ENCODE results near the gene SVBP. TPM values are rescaled to one million over a fixed set of nuclear protein-coding genes. Genes with fewer than 3 reads are reported as not detected.

The SVBP gene
- polyA plus RNA-seq, 1 donor (not counting 4 experiments of a cell fraction or from before 2014, with no cell fraction given): 15.5 TPM

- dilution Hi-C loops (cut with MboI; ENCODE audit: extremely low pct_ligation_motif_present, low sequenced_read_pairs): no loop called here
- no peaks in the 10 kb centered on the region for H3K9me3 ChIP-seq (ENCODE audit: control insufficient read depth, low read depth, low read length)
- FAIRE-seq: no peak
- H3K4me3 ChIP-seq (ENCODE audit: control insufficient read depth in 2 of 3, extremely low read depth in 1 of 3, insufficient read depth in 2 of 3, low read depth in 1 of 3, low read length in 3 of 3): no peak overlapping the region
- H3K27ac ChIP-seq (ENCODE audit: control insufficient read depth, insufficient read depth, low read length): no peak overlapping the region
- H3K9me1 ChIP-seq (ENCODE audit: control insufficient read depth, extremely low read depth, insufficient read depth, low read length): no peaks in the 10 kb centered on the region
- H2AFZ ChIP-seq (ENCODE audit: control insufficient read depth, low read length): no peak overlapping the region
- H3K4me2 ChIP-seq (ENCODE audit: control insufficient read depth, extremely low read depth, insufficient read depth, low read depth, low read length): no peak overlapping the region
- no peak for DNase-seq (ENCODE audit: low read depth, low spot score)
- H3K27me3 ChIP-seq (ENCODE audit: control insufficient read depth, extremely low read depth, insufficient read depth, low read length): peaks cover 11% of the 10 kb centered on the region
- no peak overlapping the region for H3K9ac ChIP-seq (ENCODE audit: control insufficient read depth, extremely low read depth, insufficient read depth, low read length)
- H3K79me2 ChIP-seq (ENCODE audit: control insufficient read depth, insufficient read depth, low read length): no peaks in the 10 kb centered on the region
- peaks cover 4% of the 10 kb centered on the region for H3K4me1 ChIP-seq (ENCODE audit: control insufficient read depth, extremely low read depth, insufficient read depth, low read length)
- H3K36me3 ChIP-seq (ENCODE audit: control insufficient read depth in 2 of 2, extremely low read depth in 1 of 2, insufficient read depth in 2 of 2, low read length in 2 of 2): peaks cover 1 to 13% of the 10 kb centered on the region in 2 experiments
- no peaks in the 10 kb centered on the region for H4K20me1 ChIP-seq (ENCODE audit: control insufficient read depth, extremely low read depth, insufficient read depth, low read length)
- TF ChIP-seq EZH2 (IDR thresholded peaks at IDR 0.05; ENCODE audit: low read length) (no peak), CTCF (optimal IDR thresholded peaks at IDR 0.05 in 1 of 3, IDR thresholded peaks at IDR 0.05 in 1 of 3, conservative IDR thresholded peaks at IDR 0.05 in 1 of 3; ENCODE audit: extremely low read depth in 1 of 3, insufficient read depth in 2 of 3, low read length in 3 of 3) (no peak)
Observed at GRCh38 chr1:42784547-42784945, 32.7 kb downstream of the SVBP start.

- Histone ChIP-seq H3K27ac (ENCODE audit: control insufficient read depth, insufficient read depth, low read length) (no peak overlapping the region), H3K36me3 (ENCODE audit: control insufficient read depth in 2 of 2, extremely low read depth in 1 of 2, insufficient read depth in 2 of 2, low read length in 2 of 2) (peaks cover 1 to 19% of the 10 kb centered on the region in 2 experiments), H3K9ac (ENCODE audit: control insufficient read depth, extremely low read depth, insufficient read depth, low read length) (no peak overlapping the region), H3K4me1 (ENCODE audit: control insufficient read depth, extremely low read depth, insufficient read depth, low read length) (peaks cover 4% of the 10 kb centered on the region), H3K9me3 (ENCODE audit: control insufficient read depth, low read depth, low read length) (no peaks in the 10 kb centered on the region), H4K20me1 (ENCODE audit: control insufficient read depth, extremely low read depth, insufficient read depth, low read length) (no peaks in the 10 kb centered on the region), H3K27me3 (ENCODE audit: control insufficient read depth, extremely low read depth, insufficient read depth, low read length) (peaks cover 11% of the 10 kb centered on the region), H2AFZ (ENCODE audit: control insufficient read depth, low read length) (no peak overlapping the region), H3K9me1 (ENCODE audit: control insufficient read depth, extremely low read depth, insufficient read depth, low read length) (no peaks in the 10 kb centered on the region), H3K4me2 (ENCODE audit: control insufficient read depth, extremely low read depth, insufficient read depth, low read depth, low read length) (no peak overlapping the region), H3K4me3 (ENCODE audit: control insufficient read depth in 2 of 3, extremely low read depth in 1 of 3, insufficient read depth in 2 of 3, low read depth in 1 of 3, low read length in 3 of 3) (no peak overlapping the region), H3K79me2 (ENCODE audit: control insufficient read depth, insufficient read depth, low read length) (no peaks in the 10 kb centered on the region)
- dilution Hi-C loops (cut with MboI; ENCODE audit: extremely low pct_ligation_motif_present, low sequenced_read_pairs): no loop called here
- FAIRE-seq: no peak
- DNase-seq (ENCODE audit: low read depth, low spot score): no peak
- TF ChIP-seq CTCF (optimal IDR thresholded peaks at IDR 0.05 in 1 of 3, IDR thresholded peaks at IDR 0.05 in 1 of 3, conservative IDR thresholded peaks at IDR 0.05 in 1 of 3; ENCODE audit: extremely low read depth in 1 of 3, insufficient read depth in 2 of 3, low read length in 3 of 3) (no peak), EZH2 (IDR thresholded peaks at IDR 0.05; ENCODE audit: low read length) (no peak)
Observed at GRCh38 chr1:42783092-42783491, 34.1 kb downstream of the SVBP start.
